Neural progenitor cell (in vitro differentiated cells): ENCODE measurements around the gene PRKCSH.

Experiments used
- CTCF ChIP-seq: fragments of 200-600 bp; sonication (generic); IDR thresholded peaks from 2 replicates; pipeline ENCODE4 v1.5.1; 2017; ENCODE audit warnings: antibody characterized with exemption, mild to moderate bottlenecking
- EZH2 ChIP-seq: fragments of 200-600 bp; sonication (generic); IDR thresholded peaks from 2 replicates; pipeline ENCODE4 v1.6.1; 2017; ENCODE audit warnings: antibody characterized with exemption, mild to moderate bottlenecking, moderate library complexity

- TF ChIP-seq CTCF = no peak
- peak; percentile 12 for TF ChIP-seq EZH2
Measured at GRCh38 chr19:11421371-11422098, 13.9 kb upstream of the PRKCSH start.
